Heart left ventricle (tissue), 13 donors: ENCODE measurements around the gene ASCL2.

Source experiments
- POLR2A ChIP-seq, 2 donors: fragments of 450-650 bp; IDR thresholded peaks; one replicate each; pipeline ENCODE4 v1.6.1; 2017; ENCODE audit warnings: antibody characterized with exemption in 2 of 2, mild to moderate bottlenecking in 2 of 2, moderate library complexity in 2 of 2
- TF ChIP-seq, protein P1 (sequence below), 12 donors: fragments of 200-600 bp; sonication (generic) in 4 of 12; IDR thresholded peaks; one replicate each; pipeline versions ENCODE4 v1.5.0 to v1.8.0; 2018 to 2022; ENCODE audit warnings: antibody characterized with exemption in 12 of 12, mild to moderate bottlenecking in 5 of 12
- donor health status: ischemic (EF 13 %, LVEDD 7.1; RV severe dilation, severe dysfunction).
- donor health status: DM: no; HTN: yes; CAD: no.
- donor health status: DM: no; HTN: no; CAD: no.
- donor health status: ischemic (EF 25% LVEDD 6.9; RV normal size, moderate dysfunction).
- donor health status: ischemic (EF 25% LVEDD 5.7; RV mildly dilated, moderate dysfunction).
- donor health status: ischemic (EF 35%, LVEDD 5.7; RV mildly dilated, moderate dysfunction).
- donor health status: nonischemic (EF 11% LVEDD 7.7; RV severe dilation, severe dysfunction).
- donor health status: DM: yes; HTN: yes; CAD: no.
- donor health status: PGD.
- donor health status: ischemic (EF 29% LVEDD 5.4; RV normal size, mild dysfunction).
- donor health status: nonischemic (EF 23%, LVEDD 6.1; RV moderate dilation, normal function).

DNA sequence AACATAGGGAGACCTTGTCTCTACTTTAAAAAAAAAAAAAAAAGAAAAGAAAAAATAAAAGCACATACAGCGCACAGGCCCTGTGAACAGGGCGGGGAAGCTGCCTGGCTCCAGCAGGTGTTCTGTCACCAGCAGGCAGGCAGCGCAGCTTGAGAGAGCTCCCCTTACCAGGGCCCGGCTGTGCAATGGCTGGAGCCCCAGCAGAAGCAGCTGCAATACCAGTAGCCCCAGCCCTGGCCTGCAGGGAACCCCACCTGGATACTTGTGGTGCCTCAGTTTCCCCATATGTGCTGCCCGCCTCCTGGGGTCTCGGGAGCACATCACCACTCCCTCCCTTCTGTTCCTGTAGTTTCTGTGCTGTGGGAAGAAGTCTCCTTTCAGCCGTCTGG is 43.7 kb upstream of the ASCL2 start:
- TF ChIP-seq POLR2A (IDR thresholded peaks at IDR 0.05), result no peak
- TF ChIP-seq, protein P1, sequence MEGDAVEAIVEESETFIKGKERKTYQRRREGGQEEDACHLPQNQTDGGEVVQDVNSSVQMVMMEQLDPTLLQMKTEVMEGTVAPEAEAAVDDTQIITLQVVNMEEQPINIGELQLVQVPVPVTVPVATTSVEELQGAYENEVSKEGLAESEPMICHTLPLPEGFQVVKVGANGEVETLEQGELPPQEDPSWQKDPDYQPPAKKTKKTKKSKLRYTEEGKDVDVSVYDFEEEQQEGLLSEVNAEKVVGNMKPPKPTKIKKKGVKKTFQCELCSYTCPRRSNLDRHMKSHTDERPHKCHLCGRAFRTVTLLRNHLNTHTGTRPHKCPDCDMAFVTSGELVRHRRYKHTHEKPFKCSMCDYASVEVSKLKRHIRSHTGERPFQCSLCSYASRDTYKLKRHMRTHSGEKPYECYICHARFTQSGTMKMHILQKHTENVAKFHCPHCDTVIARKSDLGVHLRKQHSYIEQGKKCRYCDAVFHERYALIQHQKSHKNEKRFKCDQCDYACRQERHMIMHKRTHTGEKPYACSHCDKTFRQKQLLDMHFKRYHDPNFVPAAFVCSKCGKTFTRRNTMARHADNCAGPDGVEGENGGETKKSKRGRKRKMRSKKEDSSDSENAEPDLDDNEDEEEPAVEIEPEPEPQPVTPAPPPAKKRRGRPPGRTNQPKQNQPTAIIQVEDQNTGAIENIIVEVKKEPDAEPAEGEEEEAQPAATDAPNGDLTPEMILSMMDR (IDR thresholded peaks at IDR 0.05), result no peak
